SJCRH30 (cell line): ENCODE measurements around the gene WWOX. TPM values are rescaled to one million over a fixed set of nuclear protein-coding genes. Genes with fewer than 3 reads are reported as not detected.
"Not testable (repeated sequence)": the region's sequence is repeated elsewhere in the genome, so short reads cannot be mapped to it uniquely, and the experiment has no call there.

Source experiments
- DNase-seq, 2 experiments: peaks; one replicate each; pipeline ENCODE4 v3.0.0-alpha.2; 2015 to 2020
- H3K27ac ChIP-seq: fragments of 250-450 bp; sonication (Bioruptor Pico); 2 replicates; pipeline ENCODE4 v1.5.1; 2020; ENCODE audit warnings: mild to moderate bottlenecking, moderate library complexity
- H3K27me3 ChIP-seq: fragments of 250-450 bp; sonication (Bioruptor Pico); 2 replicates; pipeline ENCODE4 v1.5.1; 2020; ENCODE audit warnings: mild to moderate bottlenecking, moderate library complexity
- H3K36me3 ChIP-seq: fragments of 250-450 bp; sonication (Bioruptor Pico); 2 replicates; pipeline ENCODE4 v1.5.1; 2020; ENCODE audit warnings: mild to moderate bottlenecking, moderate library complexity
- H3K4me1 ChIP-seq: fragments of 250-450 bp; sonication (Bioruptor Pico); 2 replicates; pipeline ENCODE4 v1.5.1; 2020; ENCODE audit warnings: mild to moderate bottlenecking, moderate library complexity
- H3K4me3 ChIP-seq: fragments of 250-450 bp; sonication (Bioruptor Pico); 2 replicates; pipeline ENCODE4 v1.5.1; 2020; ENCODE audit warnings: mild to moderate bottlenecking, moderate library complexity
- H3K9me3 ChIP-seq: fragments of 250-450 bp; sonication (Bioruptor Pico); replicated peaks from 2 replicates; pipeline ENCODE4 v1.5.1; 2020; ENCODE audit warnings: mild to moderate bottlenecking, moderate library complexity
- total RNA-seq: library from RNA; depleted of rRNA; stranded (reverse); fragments of >200 nt; shearing (Covaris generic); gene quantifications from 2 replicates; pipeline ENCODE4 v1.2.3, GENCODE V29; 2014; rRNA removed

Gene WWOX
- total RNA-seq, 1 experiment from 2014 or later, result 16.4 TPM

DNA sequence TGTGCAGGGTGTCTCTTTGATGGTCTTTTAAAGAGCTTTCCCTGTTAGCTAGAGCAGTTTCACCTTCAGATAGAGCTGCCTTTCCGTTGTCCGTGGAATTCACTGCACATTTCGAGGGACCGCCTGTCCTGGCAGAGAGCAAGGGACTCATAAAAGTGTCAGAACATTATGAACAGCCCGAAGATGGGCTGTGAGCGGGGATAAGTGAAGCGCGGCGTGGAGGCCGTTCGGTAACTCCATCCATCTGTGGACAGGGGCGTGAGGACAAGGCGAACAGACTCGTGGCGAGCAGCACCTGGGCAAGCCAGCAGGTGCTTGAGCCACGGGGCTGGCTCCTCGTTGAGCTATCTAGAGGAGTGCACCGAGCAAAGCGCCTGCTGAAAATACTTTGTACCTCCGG, 1129.9 kb downstream of the WWOX start:
- no peak overlapping the region for H3K4me3 ChIP-seq
- no peaks in the 10 kb centered on the region for H3K4me1 ChIP-seq
- no peaks in the 10 kb centered on the region for H3K36me3 ChIP-seq
- H3K9me3 ChIP-seq, result no peaks in the 10 kb centered on the region
- no peak overlapping the region for H3K27ac ChIP-seq
- no peak for DNase-seq
- no peaks in the 10 kb centered on the region for H3K27me3 ChIP-seq

DNA sequence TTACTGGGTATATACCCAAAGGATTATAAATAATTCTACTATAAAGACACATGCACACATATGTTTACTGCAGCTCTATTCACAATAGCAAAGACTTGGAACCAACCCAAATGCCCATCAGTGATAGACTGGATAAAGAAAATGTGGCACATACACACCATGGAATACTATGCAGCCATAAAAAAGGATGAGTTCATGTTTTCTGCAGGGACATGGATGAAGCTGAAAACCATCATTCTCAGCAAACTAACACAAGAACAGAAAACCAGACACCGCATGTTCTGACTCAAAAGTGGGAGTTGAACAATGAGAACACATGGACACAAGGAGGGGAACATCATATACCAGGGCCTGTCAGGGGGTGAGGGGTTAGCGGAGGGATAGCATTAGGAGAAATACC, 1146.2 kb downstream of the WWOX start:
- DNase-seq, H3K27ac ChIP-seq, H3K9me3 ChIP-seq, H3K4me3 ChIP-seq, H3K27me3 ChIP-seq, H3K4me1 ChIP-seq, H3K36me3 ChIP-seq: not testable (repeated sequence)

DNA sequence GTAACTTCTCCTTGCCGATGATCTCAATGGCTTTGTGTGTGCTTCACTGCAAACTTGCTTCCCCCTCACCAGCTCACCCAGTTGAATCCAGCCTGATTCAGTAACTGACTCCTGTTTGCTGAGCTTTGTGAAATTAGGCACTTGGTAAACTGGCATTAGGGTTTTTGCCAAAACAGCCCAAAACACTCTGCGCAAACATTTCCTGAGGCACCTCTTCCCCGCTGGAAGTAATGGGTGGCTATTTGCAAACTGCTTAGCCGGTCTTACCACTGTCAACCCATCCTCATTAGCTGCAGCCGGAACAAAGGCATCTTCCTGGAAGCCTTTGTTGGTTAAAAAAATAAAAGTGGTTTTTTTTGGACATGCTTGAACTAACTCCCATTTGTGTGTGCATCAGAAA, 1147.9 kb downstream of the WWOX start:
- no peak for DNase-seq
- no peaks in the 10 kb centered on the region for H3K4me1 ChIP-seq
- no peak overlapping the region for H3K4me3 ChIP-seq
- no peaks in the 10 kb centered on the region for H3K27me3 ChIP-seq
- H3K9me3 ChIP-seq, result no peaks in the 10 kb centered on the region
- no peak overlapping the region for H3K27ac ChIP-seq
- no peaks in the 10 kb centered on the region for H3K36me3 ChIP-seq

DNA sequence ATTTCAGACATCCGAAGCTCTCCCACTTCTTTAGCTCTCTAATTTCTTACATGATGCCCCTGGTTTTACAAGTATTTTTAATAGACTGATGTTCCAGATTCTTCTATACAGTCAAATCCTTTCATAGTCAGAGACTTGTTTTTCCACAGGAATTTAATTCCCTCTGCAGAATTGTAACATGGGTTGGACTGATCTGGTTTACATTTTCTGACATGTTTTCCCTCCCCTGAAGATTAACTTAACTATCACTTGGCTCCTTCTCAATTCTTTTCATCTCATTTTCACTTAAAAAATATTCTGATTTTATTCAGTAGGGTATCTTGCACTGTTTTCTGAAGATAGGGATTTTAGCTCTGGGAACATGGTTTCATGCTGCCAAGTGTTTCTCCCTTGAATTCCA, 1148.9 kb downstream of the WWOX start:
- no peaks in the 10 kb centered on the region for H3K36me3 ChIP-seq
- no peaks in the 10 kb centered on the region for H3K4me1 ChIP-seq
- no peak overlapping the region for H3K27ac ChIP-seq
- no peak overlapping the region for H3K4me3 ChIP-seq
- H3K9me3 ChIP-seq, result no peaks in the 10 kb centered on the region
- no peak for DNase-seq
- no peaks in the 10 kb centered on the region for H3K27me3 ChIP-seq

DNA sequence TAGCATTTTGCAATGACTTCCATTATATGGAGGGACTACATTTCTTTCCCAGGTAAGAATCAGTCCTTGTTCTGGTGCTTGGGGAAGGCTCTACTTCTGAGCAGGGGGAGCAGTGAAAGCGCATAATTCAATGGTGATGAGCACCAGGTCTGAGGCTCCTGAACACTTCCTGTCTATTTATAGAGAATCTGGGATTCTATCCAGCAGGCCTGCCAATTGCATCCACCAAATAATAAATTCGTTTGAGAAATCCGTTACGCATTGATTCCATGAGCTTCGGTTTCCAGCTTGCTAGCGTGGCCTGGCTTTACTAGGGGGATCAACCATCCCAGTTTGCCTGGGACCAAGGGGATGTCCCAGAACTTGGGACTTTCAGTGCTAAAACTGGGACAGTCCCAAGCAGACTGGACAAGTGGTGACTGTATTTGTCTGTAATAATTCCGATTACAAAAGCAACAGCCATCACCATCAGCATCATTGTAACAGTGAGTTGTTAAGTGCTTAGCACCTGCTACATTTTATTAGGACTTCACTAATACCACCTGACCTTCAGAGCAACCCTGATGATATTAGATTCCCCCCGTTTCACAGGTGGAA, 1151.1 kb downstream of the WWOX start:
- no peak overlapping the region for H3K4me3 ChIP-seq
- no peaks in the 10 kb centered on the region for H3K9me3 ChIP-seq
- no peaks in the 10 kb centered on the region for H3K27me3 ChIP-seq
- no peak overlapping the region for H3K27ac ChIP-seq
- no peaks in the 10 kb centered on the region for H3K36me3 ChIP-seq
- H3K4me1 ChIP-seq, result no peaks in the 10 kb centered on the region
- no peak for DNase-seq

DNA sequence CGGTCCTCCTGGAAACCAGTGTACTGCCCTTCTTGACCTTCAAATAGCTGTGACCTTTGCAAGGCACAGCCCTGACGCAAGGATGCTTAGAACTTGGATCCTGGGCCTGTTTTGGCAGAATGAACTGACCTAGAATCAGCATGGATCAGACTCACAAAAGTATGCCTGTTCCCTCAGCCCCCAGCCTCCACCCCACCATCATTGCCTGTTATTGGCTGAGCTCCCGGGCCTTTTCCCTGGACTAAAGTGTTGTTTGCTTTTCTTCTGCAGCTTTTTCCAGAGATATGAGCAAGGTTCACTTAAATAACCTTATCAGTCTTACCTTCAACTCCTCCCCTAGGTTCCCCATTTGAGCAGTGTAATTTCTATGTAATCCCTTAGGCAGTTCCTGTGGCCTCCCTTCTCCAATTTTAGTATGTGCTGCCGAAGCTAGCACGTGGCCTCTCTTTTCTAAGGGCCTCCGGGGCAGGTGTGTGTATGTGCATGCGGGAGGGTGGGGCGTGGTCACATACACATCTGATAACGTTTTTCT, 1153.7 kb downstream of the WWOX start:
- Histone ChIP-seq H3K27me3 (no peaks in the 10 kb centered on the region), H3K27ac (no peak overlapping the region), H3K4me1 (no peaks in the 10 kb centered on the region), H3K4me3 (no peak overlapping the region), H3K36me3 (no peaks in the 10 kb centered on the region), H3K9me3 (no peaks in the 10 kb centered on the region)
- no peak for DNase-seq

DNA sequence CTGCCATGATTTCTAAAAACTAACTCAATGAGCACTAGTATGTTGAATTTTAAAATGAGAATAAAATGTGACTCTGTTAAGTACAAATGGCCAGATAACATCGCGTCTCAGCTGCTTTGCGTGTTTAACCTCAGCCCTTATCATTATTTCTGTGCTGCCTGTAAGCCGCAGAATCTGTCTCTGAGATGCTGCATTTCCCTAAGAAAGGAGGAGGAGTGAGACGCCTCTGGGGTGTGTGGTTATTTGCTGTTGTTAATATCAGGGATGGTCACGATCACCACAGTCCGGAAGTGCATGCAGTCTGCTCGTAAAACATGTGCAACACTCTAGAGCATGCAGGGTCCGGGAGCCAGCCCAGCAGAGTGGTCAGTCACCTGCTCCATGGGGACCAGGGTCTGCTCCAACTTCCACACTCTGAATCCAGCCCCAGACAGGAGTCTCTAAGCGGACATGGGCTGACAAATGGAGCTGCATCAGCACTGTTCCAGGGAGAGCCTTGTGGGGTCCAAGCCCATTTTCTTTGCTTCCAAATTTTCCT, 1158.6 kb downstream of the WWOX start:
- no peaks in the 10 kb centered on the region for H3K27me3 ChIP-seq
- H3K4me1 ChIP-seq, result no peaks in the 10 kb centered on the region
- no peak overlapping the region for H3K4me3 ChIP-seq
- DNase-seq, result no peak
- no peaks in the 10 kb centered on the region for H3K36me3 ChIP-seq
- H3K27ac ChIP-seq, result no peak overlapping the region
- no peaks in the 10 kb centered on the region for H3K9me3 ChIP-seq

DNA sequence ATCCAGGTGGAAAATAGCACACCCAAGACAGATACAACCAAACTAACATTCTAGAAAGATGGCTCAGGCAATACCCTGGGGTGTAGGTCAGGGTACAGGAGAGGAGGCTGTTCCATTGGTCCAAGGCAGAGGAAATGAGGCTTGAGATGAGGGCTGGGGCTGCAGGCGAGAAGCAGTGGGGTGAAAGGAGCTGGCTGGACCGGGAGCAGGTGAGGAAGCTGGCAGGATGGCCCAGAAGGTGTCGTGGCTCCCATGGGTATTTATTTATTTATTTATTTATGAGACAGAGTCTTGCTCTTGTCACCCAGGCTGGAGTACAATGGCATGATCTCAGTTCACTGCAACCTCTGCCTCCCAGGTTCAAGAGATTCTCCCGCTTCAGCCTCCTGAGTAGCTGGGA, 1161.4 kb downstream of the WWOX start:
- not testable (repeated sequence) for H3K9me3 ChIP-seq, DNase-seq, H3K4me3 ChIP-seq, H3K27ac ChIP-seq, H3K4me1 ChIP-seq, H3K27me3 ChIP-seq, H3K36me3 ChIP-seq

DNA sequence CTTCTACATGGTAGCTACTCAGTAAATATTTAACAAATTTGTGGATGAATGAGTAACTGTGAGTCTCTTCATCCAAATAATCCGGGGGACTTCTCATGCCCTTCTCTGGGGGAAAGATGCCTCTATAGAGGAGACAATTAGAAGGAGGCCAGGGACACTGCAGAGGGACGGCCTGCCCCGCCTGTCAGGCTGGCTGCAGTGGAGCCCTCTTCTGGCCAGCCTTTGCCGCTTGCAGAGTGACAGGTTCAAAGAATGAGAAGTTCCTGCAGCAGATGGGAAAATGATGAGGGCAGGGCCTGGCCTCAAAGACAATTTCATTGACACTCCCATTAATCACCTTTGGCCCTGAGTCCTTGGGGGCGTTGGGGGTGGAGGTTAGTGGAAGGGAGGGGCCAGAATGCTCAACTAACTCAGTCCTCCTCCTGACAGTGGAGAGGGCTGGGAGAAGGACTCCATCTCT, 1162.1 kb downstream of the WWOX start:
- H3K4me3 ChIP-seq, result no peak overlapping the region
- no peak overlapping the region for H3K27ac ChIP-seq
- H3K27me3 ChIP-seq, result no peaks in the 10 kb centered on the region
- no peaks in the 10 kb centered on the region for H3K36me3 ChIP-seq
- no peaks in the 10 kb centered on the region for H3K9me3 ChIP-seq
- peak; percentile 24 to 54 for DNase-seq
- H3K4me1 ChIP-seq, result no peaks in the 10 kb centered on the region

DNA sequence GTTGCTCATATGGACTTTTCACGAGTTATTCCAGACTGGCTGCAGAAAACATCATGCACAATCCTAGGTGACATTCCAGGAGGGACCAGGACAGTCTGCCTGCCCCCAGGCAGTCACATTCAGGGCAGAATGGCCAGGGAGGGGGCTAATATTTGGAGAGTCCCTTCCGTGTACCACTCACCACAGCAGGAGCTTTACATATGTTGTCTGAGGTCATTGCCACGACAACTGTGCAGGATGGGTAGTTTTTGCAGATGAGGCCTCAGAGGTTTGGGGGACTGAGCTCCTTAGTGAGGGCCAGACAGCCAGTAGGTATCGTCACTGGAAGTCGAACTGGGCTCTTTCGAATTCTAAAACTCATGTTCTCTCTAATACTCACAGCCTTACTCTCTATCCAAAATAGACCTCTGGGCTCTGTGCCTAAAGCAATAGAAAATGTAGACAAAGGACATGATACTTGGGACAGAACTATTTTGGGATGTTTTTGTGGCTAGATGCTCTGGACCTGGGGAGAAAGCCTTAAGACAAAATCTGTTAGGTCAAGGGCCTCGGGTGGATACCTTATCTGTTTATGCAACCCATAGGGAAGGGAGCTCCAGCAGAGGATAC, 1162.6 kb downstream of the WWOX start:
- Histone ChIP-seq H3K27ac (no peak overlapping the region), H3K36me3 (no peaks in the 10 kb centered on the region), H3K27me3 (no peaks in the 10 kb centered on the region), H3K9me3 (no peaks in the 10 kb centered on the region), H3K4me3 (no peak overlapping the region), H3K4me1 (no peaks in the 10 kb centered on the region)
- no peak for DNase-seq

Other genes starting within 250 kb of the WWOX start
- gene CLEC3A, start 77.1 kb upstream of the WWOX start, total RNA-seq, result not detected in 2 replicates